Measurements from ENCODE around the gene MEGF9. TPM values are rescaled to one million over a fixed set of nuclear protein-coding genes. Genes with fewer than 3 reads are reported as not detected.
"Not testable (repeated sequence)": the region's sequence is repeated elsewhere in the genome, so short reads cannot be mapped to it uniquely, and the experiment has no call there.

MEGF9 gene
- total RNA-seq, 1 donor from 2014 or later: 24.5 TPM

DNA sequence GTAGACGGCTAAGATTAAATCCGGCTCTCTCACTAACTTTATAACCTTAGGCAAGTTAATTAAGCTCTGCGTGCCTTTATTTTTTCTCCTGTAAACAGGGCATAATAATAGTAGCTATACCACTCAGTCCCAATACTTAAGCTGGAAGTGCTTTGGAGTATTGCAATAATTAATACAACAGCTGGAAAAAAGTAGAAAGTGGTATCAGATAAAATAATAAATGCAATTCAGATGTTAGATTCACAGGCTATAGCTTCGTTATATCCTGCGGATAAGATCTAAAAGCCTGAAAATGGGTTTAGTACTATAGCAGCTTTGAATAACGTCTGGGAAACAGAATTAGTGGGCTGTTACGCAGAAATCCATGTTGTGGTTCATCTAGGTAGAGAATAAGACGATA is 51.8 kb downstream of the MEGF9 start:
- DNase-seq (ENCODE audit: low spot score): no peak

DNA sequence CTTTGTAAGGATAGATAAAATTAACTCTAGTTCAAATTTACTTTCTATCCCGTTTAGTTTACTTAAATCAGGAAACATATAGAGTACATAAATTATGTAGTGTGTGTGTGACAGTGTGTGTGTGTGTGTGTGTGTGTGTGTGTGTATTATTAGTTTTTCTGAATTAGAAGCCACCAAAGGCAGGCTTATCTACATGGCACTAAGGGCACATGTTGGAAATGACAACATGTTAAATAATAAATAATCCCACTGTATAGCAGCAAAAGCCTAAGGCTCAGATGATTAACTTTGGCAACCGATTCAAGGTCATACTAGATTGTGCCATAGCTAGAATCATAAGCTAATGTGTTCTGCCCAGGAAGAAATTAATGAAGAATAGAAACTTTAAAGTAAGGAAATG is 54.6 kb downstream of the MEGF9 start:
- no peak for DNase-seq (ENCODE audit: low spot score)

DNA sequence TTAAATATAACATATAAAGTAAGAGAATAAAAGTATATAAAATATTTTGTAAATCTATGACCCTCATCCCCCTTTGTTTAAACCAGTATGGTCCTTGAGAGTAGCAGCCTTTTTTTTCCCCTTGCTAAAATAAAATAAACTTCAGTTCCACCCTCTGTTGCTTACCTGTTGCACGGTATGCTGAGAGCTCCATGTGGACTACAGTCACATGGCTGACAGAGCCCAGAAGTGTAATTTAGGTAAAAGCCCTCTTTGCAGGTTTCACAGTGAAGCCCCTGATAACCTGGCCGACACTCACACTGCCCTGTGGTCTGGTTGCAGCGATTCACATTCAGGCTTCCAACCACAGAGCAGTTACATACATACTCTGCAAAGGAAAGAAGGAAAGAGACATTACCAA is 55.1 kb downstream of the MEGF9 start:
- DNase-seq (ENCODE audit: low spot score): no peak

DNA sequence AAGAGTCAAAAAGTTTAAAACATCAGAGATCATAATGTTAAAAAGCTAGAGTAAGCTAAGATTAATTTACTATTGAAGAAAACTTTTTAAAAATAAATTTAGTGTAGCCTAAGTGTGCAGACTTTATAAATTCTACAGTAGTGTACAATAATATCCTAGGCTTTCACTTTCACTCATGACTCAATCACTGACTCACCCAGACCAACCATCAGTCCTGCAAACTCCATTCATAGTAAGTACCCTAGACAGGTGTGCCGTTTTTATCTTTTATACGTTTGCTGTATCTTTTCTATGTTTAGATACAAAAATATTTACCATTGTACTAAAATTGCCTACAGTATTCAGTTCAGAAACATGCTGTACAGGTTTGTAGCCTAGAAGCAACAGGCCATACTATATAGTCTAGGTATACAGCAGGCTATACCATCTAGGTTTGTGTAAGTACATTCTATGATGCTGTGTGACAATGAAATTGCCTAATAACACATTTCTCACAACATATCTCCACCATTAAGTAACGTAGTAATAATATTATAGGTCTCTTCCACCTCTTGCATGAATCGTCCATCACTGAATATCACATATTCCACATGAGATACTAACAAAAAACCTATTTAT is 59.2 kb downstream of the MEGF9 start:
- no peak for DNase-seq (ENCODE audit: low spot score)

DNA sequence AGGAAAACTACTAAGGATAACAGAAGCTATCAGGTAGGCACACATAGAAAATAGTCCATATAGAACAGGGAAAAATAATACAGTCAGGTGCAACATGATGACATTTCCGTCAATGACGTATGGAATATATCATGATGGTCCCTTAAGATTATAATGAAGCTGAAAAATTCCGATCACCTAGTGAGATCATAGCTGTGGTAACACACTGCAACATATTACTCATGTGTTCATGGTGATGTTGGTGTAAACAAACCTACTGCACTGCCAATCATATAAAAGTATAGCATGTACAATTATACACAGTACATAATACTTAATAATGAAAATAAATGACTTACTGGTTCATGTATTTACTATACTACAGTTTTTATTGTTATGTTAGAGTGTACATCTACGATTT is 60.0 kb downstream of the MEGF9 start:
- no peak for DNase-seq (ENCODE audit: low spot score)

DNA sequence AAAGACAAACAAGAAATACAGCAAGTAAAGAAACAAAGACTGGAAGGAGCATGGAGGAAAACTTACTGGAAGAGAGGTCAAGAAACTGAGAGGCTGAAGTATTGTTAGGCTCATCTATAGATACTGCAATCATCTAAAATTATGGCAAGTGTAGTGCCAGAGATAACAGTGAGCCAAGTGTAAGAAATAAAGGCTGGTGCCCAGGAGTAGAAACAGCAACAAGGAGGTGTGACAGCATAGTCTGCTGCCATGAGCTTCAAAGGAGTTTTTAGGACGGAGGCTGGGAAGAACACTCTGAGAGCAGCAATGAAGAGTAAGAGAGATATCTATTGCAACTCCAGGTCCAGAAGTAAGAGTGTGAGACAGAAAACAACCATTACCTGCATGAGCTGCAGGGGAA is 60.5 kb downstream of the MEGF9 start:
- DNase-seq (ENCODE audit: low spot score): no peak

DNA sequence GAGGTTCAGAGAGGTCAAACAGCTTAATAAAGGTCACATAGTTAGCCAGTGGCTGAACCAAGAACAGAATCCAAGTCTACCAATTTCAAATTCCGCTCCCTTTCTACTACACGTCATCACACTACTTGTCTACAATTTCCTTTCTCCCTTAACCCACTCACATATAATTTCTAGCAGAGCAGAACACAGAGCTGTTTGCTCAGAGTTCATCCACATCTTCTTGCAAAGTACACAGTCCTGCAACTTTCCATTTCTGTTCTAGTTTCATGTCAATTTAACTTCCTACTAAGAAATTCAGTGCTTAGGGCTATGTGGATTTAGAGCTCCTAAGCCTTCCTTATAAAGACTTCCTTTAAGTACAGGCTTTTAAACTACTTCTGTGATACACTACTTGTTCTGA is 61.3 kb downstream of the MEGF9 start:
- DNase-seq (ENCODE audit: low spot score): no peak

DNA sequence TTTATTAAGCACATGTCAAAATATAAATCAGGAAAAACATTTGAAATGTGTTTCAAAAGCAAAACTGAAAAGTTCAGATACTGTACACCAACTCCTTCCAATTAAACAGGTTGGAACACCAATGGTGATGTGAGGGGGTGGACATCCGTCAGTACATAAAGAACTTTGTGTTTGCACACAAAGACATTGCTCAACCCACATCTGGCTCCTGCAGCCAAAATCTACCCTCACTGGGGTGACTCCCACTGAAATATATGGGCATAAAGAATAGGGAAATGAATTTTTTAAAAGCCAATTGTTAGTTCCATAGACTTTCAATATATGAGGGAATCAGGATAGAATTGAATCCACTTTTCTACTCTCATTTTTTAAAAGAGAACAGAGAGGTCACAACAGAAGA is 63.9 kb downstream of the MEGF9 start:
- DNase-seq (ENCODE audit: low spot score): no peak

DNA sequence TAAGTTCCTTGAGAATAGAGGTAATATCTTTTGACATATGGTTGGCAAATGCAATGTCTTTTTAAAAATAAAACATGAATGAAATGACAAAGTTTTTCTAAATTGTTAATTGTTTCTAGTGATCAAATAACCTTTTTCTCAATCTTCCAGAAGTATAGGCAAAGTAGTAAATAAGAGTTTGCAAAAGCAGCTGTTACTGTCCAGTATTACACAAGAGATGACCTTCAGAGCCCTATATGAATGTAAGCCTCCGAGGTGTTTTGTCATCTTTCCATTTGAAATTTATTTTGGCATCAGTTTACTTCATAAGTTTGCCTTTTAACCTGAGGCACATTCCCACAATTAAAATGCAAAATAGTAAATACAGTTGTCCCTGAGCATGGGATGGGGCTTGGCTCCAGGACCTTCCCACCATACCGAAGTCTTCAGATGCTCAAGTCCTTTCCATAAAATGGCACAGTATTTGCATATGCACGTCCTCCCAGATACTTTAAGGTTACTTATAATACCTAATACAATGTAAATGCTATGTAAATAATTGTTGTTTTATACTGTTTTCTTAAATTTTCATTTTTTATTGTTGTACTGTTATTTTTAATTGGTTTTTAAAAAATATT is 65.6 kb downstream of the MEGF9 start:
- DNase-seq (ENCODE audit: low spot score): no peak

DNA sequence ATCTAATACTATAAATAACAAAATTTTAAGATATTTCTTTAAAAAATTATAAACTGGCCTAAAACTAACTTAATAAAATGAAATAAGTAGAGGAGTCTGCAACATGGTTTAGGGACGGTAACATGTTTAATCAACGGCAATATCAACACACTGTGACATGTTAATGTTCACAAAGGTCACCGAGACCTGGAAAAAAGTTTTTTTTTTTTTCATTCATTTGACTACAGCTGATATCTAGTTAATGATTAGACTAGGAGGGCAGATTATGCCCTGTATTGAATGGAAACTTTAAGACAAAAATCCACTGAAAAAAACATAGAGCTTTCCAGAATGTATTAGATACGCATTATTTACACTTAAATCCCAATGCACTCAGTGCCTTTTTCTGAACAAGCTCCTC is 67.3 kb downstream of the MEGF9 start:
- DNase-seq (ENCODE audit: low spot score): no peak

DNA sequence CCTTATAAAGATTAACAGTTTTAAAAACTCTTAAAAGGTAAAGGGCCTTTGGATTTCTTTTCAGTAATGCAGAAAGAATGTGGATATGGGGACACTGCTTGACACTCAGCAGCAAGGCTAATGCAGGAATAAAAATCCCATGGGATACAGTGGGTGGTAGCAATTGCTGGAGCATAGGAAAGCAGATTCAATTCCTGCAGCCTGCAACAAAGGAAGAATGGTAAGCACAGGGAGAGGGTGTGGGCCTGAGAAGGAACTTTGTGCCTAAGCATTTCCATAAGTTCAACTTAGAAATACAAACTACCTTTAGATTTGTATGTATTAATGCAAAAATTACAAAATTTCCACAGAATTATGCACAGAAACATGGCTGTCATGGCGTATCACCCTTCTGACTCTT is 68.5 kb downstream of the MEGF9 start:
- no peak for DNase-seq (ENCODE audit: low spot score)

DNA sequence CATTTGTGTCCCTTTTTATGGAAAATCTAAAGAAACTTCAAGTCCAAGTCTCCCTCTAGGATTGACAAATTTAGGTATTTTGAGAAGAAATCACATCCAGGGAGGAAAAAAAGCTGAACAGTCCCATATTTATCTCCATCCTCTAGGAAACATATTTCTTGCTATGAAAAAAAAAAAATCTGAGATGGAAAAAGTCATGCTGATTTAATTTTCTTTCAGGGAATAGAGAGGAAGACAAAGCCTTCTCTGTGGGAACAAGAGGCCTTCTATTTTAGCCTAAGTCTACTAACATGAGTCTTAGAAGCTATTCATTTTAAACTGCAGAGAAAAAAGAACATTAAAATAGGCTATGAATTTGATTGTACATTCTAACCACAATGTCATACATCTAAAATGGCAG is 71.2 kb downstream of the MEGF9 start:
- no peak for DNase-seq (ENCODE audit: low spot score)

DNA sequence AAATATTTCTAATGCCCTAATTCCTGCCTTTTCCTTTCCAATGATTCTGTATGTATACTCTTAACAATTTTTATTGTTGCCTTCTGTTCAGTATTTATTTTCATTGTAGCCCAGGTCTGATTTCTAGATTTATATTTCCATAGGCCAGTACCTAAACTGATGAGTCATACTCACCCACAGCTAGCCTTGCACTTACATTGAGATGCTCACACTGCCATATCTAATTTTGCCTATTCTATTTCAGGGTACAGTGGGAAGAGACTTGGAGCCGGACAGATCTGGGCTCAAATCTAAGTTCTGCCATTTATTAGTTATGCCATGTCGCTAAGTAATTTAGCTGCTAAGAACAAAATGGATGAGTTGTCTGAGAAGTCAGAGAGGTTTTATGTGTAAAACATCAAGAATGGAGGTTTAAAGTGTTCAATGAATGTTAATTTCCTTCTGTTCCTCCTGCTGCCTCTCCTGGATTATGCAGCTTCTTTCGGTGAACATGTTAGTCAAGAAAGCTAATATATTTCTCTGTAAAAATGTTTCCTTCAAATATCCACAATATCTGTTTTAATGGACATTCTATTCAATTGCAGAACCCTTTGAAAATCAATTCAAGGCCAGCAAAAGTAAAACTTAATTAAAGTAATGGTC is 72.0 kb downstream of the MEGF9 start:
- DNase-seq (ENCODE audit: low spot score): no peak

DNA sequence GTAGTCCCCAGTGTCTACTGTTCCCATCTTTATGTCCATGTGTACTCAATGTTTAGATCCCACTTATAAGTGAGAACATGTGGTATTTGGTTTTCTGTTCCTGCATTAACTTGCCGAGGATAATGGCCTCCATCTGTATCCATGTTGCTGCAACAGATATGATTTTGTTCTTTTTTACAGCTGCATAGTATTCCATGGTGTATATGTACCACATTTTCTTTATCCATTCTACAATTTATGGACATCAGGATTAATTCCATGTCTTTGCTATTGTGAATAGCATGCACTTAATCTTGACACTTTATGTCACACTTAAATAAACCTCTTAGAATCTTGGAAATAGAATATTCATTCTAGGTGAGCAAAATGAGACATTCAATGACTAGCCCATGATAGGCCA is 73.4 kb downstream of the MEGF9 start:
- DNase-seq (ENCODE audit: low spot score): not testable (repeated sequence)

DNA sequence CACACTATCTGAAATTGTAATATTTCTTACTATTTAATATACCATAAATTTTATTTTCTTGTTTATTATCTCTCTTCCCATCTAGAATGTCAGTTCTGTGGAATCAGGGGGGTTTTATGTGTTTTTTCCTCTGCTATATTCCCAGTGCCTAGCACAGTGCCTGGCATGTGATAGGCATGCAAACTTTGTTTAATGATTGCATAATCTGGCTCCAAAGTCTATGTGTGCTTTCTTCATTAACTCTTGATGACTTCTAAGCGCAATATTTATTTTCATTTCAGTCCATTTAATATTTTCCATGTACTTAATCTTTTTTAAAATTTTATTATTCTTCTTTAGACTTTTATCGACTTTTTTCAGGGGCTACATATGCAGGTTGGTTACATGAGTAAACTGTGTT is 73.9 kb downstream of the MEGF9 start:
- no peak for DNase-seq (ENCODE audit: low spot score)

DNA sequence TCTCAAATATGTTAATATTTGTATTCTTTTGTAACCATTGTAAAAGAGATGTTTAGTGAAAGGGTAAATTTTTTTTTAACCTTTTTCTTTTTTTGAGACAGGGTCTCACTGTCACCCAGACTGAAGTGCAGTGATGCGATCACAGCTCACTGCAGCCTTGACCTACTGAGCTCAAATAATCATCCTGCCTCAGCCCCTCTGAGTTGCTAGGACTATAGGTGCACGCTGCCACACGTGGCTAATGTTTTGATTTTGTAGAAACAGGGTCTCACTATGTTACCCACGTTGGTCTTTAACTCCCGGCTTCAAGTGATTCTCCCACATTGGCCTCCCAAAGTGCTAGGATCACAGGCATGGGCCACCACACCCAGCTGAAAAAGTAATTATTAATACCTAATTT is 76.4 kb downstream of the MEGF9 start:
- DNase-seq (ENCODE audit: low spot score): no peak

DNA sequence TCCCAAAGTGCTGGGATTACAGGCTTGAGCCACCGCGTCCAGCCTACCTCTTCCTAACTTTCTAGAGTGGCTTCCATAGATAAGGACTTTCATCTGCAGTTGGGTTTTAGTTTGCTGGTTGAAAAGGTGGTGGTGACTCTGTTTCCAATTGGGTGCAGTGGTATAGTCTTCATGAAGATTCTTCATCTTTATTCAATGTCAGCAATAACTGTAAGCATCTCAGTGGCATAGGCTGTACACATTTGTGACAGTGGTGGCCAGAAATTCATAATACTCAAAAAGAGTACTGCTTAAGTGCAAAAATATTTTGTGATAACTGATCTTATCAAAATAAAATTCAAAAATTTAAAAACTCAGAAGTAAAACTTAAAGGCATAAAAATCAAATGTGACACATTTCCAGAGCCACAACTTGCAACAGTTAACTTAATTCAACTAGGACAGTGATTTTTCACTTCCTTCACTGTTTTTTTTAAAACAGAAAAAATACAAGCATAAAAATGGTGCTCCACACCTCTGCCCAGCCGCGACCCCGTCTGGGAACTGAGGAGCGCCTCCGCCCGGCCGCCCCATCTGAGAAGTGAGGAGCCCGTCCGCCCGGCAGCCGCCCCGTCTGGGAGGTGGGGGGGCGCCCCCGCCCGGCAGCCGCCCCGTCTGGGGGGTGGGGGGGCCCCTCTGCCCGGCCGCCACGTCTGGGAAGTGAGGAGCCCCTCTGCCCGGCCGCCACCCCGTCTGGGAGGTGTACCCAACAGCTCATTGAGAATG is 77.9 kb downstream of the MEGF9 start:
- no peak for DNase-seq (ENCODE audit: low spot score)

DNA sequence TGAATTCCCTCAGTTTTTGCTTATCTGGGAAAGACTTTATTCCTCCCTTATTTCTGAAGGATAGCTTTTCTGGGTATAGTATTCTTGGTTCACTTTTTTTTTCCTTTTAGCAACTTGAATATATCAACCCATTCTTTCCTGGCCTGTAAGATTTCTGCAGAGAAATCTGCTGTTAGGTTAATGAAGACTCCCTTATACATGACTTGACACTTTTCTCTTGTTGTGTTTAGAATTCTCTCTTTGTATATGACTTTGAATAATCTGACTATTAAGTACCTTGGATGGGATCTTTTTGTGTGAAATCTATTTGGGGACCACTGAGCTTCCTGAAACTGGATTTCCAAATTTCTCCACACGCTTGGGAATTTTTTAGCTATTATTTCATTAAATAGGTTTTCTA is 79.3 kb downstream of the MEGF9 start:
- DNase-seq (ENCODE audit: low spot score): no peak

DNA sequence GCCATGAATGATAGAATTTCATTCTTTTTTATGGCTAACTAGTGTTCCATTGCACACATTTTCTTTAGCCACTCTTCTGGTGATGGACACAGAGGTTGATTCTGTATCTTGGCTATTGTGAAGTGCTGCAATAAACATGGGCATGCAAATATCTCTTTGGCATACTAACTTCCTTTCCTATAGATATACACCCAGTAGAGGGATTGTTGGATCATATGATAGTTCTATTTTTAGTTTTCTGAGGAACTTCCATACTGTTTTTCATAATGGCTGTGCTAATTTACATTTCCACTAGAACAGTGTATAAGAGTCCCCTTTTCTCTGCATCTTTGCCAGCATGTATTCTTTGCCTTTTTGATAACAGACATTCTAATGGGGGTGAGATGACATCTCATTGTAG is 83.9 kb downstream of the MEGF9 start:
- no peak for DNase-seq (ENCODE audit: low spot score)

DNA sequence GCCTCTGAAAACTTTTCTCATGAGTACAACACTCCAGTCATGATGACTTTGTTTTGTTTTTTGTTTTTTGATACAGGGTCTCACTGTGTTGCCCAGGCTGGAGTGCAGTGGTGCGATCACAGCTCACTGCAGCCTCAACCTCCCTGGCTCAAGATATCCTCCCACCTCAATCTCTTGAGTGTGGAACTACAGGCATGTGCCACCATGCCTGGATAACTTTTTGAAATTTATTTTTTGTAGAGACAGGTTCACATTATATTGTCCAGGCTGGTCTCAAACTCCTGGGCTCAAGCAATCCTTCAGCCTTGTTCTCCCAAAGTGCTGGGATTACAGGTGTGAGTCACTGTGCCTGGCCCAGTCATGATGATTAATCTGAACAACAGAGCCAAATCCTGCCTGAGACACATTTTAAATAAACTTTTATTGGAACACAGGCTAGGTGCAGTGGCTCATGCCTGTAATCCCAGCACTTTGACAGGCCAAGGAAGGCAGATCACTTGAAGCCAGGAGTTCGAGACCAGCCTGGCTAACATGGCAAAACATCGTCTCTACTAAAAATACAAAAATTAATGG is 85.3 kb downstream of the MEGF9 start:
- DNase-seq (ENCODE audit: low spot score): not testable (repeated sequence)

DNA sequence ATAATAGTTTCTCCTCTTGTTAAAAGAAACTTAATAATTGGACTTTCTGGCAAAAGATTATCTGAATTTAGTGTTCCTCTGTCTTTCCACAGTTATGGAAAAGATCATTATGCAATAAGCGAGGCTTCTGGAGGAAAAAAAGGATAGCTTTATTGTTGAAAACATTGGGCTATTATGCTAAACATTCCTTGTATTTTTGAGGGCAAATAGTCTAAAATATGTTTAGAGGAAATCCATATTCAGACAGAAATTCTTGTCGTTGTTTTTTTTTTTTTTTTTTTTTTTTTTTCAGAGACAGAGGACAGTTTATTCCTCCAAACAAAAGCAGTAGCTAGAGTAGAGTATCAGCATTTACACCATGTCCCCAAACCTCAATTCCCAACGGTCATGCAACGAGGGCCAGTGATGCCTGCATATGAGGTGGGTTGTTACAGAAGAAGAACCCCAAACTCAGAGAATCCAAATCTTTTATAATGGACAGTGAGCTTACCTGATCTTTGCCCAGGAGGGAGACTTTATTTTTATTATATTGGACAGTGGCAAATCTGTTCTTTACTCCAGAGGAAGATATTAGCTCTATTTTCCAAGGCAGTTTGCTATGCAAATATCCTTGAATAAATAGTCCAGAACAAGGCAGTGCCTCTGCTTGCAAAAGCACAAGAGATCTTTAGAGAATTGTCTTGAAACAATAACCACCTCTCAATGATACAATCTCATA is 85.9 kb downstream of the MEGF9 start:
- DNase-seq (ENCODE audit: low spot score): no peak
